CMK (cell line): ENCODE results near the gene TRAF2.

ENCODE experiments used
- DNase-seq: peaks from one replicate; pipeline ENCODE4 v3.0.0-alpha.2; 2010; ENCODE audit warnings: low read depth

Gene TRAF2

GRCh38 chr9:136847088-136847825 is 39.1 kb upstream of the TRAF2 start:
- peak; percentile 74 for DNase-seq

DNA sequence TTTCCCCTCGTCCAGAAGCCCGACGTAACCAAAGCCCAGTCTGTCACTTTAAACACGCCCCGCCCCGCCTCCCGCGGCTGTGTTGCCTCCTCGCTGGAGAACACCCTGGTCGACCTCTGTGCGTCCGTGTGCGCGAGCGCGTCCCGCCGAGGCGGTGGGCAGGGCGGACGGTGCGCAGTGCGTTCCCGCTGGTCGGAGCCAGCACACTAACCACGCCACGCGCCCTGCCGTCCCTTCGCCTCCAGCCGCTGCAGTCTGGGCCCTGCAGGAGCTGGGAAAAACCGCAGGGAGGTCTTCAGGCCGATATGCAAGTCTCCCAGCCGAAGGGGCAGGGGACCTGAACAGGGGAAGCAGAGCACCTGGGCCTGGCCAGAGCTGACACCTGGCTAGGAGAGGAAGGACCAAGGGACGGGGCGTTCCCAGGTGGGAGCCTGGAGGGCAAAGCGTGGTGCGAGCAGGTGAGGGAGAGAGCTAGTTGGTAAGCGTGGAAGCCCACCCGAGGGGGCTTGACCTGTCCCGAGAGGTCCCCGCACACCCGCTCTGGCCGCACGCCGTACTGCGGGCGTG is 38.4 kb upstream of the TRAF2 start:
- DNase-seq: peak; percentile 72

DNA sequence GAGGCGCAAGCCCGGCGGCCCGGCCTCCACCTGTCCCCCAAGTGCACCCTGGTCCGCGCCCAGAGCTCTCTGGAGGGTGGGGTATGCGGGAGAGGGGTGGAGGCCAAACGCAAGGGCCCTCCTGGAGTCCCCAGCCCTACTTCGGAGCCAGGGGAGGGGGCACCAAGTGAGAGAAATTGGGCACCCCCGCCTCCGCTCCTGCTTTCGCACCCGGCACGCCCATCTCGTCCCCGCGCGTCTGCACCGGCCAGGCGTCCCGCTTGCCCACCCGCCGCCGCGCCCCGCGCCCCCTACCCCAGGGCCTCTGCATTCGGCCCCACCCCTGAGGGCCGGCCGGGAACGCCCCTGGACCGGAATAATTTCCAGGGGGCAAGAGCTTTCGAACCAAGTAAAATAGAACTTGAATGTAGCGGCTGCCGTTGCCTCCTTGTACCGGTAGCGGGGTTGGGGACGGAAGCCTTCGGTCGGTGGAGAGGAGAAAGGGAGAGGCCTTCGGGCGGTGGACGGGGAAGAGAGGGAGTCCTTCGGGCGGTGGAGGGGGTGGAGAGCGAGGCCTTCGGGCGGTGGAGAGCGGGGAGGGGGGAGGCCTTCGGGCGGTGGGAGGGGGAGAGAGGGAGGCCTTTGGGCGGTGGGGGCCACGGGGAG is 37.8 kb upstream of the TRAF2 start:
- peak; percentile 41 for DNase-seq

DNA sequence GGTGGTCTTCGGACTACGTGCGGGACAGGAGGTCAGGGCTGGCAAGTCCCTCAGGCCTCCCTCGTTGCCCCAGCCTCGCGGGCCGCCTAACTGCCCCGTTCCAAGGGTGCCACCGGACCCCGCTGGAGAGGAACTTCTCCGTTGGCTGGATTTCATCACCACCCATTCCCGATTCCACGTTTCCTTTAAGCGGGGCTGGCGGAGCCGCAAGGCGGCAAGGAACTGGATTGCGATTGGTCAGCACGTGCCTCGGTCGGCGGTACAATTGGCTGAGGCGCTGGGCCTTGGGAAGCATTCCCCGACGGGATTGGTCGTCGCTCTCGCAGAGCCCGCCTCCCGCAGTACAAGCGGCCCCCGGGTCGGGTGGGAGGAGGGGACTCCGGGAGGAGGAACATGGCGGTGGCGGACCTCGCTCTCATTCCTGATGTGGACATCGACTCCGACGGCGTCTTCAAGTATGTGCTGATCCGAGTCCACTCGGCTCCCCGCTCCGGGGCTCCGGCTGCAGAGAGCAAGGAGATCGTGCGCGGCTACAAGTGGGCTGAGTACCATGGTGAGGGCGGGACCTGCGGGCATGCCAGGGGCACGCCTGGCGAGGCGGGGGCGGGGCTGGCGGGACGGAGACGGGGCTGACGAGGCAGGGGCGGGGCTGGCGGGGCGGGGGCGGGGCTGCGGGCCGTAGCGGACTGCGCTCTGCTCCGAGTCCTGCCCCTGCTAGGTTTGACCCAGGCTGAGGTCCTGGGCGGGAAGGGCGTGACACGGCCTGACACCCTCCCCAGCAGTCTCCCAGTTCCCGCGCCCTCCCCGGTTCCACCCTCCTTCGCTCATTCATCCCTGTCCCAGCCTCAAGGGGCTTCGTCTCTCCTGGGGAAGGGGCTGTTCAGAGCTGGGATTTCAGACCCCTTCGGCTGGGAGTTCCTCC is 37.0 kb upstream of the TRAF2 start, which contains the start of gene PHPT1:
Gene PHPT1, plus strand, starts transcription at position 372 of the 922 bp plus-strand sequence. Its CDS starts 22 bp downstream, at position 394.
- peak; percentile 94 for DNase-seq

- no peak for DNase-seq
Measured at GRCh38 chr9:136849960-136850865, 36.1 kb upstream of the TRAF2 start.

DNA sequence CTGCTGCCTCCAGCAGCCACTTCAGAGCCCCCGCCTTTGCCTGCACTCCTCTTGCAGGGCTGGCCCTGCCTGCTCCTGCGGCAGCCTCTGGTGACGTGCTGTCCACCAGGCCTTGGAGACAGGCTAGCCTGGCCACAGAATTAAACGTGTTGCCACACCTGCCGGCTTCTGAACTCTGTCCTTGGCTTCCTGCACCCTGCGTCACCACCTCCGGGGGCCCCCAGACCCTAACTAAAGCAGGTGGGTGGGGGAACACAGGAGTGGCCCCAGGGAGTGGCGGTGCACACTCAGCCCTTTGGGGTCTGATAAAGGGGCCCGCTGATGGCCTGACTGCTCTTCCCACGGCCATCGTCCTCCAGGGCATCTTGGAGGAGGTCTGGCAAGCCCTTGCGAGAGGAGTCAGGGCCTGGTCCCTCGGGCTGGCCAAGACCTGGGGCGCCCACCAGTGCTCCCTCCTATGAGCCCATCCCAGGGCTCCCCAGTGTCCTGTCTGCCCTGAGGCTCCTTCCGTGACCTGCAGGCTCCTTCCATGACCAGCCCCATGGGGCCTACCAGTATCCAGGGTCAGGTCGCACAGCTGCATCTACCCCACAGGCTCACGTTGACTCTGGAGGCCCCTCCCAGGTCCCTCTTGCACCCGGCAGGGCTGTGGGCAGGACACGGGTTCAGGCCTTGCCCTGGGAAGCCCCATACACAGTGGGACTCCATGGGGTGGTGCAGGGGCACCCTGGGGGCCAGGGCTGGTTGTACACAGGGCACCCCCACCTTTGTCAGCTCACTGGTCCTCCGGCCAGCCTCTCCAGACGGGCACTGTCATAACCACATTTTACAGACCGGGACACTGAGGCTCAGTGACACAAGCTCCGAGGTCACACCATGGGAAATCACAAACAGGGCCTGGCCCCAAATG is 35.2 kb upstream of the TRAF2 start:
- DNase-seq: no peak

DNA sequence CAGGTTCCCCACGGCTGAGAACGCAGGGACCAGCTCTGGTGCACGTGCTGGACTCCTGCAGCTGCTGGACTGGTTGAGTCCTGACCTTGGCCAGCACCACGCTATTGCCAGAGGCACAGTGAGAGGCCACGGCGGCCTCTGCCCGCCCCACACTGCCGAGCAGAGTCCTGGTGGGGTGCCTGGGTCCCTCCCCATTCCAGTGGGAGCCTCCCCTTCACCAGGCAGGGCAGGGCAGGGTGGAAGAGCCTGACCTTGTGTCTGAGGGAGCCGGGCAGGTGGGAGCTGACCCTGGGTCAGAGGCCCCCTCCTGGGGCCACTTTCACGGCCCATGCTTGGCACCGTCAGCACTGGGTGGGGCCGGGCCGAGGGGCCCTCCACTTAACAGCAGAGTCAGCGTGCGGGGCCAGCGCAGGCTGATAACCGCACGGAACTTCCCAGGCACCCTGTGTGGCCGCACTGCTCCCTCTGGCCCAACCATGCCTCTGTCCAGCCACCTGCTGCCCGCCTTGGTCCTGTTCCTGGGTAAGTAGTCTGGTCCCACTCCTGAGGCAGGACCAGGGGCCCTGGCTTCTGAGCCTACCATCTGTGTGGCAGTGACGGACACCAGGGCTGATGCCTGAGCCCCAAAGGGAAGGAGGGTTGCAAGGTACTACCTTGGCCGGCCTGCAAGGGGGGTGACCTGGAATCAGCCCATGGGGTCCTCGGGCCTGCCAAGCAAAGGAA is 34.2 kb upstream of the TRAF2 start, which contains the start of gene MAMDC4:
Gene MAMDC4, plus strand, starts transcription at position 406 of the 723 bp plus-strand sequence. Its CDS starts 71 bp downstream, at position 477.
- no peak for DNase-seq

DNA sequence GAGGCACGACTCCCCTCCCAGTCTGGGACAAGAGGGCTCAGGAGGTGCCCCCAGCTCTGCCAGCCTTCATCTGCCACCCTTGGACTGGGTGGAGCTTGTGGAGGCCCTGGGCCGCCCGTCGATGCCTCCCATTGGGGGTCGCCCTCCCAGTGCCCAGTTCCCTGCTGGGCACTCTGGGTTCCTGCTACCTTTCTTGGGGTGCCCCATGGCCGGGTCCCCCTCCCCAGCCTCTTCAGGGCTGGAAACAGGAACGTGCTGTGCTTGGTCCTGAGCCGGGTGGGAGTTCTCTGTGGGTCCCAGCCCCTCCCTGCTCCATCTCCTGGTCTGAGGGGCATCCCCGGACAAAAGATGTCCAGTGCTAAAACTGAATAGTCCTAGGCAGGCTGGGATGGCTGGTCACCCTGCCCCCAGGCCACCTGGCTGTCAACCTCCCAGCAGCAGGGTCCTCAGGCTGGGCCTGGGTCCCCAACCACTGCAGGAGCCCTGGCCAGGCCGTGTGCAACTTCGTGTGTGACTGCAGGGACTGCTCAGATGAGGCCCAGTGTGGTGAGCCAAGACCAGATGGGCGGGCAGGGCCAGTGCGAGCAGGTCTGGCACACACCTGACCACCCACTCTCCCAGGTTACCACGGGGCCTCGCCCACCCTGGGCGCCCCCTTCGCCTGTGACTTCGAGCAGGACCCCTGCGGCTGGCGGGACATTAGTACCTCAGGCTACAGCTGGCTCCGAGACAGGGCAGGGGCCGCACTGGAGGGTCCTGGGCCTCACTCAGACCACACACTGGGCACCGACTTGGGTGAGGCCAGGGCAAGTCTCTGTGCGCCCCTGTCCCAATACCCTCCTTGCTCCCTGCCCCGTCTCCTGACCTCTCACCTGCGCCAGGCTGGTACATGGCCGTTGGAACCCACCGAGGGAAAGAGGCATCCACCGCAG is 33.4 kb upstream of the TRAF2 start:
- no peak for DNase-seq

- DNase-seq: no peak
Measured at GRCh38 chr9:136853596-136854112, 32.7 kb upstream of the TRAF2 start.

DNA sequence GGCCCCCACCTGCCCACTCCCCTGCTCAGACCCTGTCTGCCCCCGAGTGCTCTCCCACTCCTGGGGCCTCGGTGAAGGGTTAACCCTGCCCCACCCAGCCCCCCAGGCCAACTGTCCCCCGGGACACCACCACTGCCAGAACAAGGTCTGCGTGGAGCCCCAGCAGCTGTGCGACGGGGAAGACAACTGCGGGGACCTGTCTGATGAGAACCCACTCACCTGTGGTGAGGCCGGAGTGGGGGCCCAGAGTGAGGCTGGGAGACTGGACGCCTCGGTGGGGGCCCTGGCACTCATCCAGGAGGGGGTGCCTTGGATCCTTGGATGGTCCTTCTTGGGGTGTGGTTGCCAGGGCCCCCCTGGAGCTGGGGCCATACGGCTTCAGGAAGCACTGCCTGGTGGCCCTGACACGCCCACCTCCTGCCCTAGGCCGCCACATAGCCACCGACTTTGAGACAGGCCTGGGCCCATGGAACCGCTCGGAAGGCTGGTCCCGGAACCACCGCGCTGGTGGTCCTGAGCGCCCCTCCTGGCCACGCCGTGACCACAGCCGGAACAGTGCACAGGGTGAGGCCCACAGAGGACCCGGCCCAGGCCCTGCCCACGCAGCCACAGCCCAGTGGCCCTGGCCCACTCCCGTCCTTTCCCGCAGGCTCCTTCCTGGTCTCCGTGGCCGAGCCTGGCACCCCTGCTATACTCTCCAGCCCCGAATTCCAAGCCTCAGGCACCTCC is 32.0 kb upstream of the TRAF2 start:
- no peak for DNase-seq

- no peak for DNase-seq
Measured at GRCh38 chr9:136854842-136855460, 31.4 kb upstream of the TRAF2 start.

DNA sequence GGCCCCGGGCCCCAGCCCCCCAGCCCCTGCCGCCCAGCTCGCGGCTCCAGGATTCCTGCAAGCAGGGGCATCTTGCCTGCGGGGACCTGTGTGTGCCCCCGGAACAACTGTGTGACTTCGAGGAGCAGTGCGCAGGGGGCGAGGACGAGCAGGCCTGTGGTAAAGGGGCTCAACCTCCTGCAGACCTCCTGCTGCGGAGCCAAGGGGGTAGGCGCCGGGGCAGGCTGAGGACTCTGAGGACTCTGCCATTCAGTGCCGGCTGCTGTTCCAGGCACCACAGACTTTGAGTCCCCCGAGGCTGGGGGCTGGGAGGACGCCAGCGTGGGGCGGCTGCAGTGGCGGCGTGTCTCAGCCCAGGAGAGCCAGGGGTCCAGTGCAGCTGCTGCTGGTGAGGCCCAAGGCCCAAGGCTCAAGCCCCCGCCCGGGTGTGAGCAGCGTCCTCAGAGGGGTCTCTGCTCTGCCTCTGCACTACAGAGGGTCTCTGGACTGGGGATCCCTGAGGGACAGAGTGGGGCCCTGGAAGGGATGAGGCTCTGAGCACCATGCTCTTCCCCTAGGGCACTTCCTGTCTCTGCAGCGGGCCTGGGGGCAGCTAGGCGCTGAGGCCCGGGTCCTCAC is 30.7 kb upstream of the TRAF2 start:
- no peak for DNase-seq

GRCh38 chr9:136856079-136856476 is 30.2 kb upstream of the TRAF2 start:
- no peak for DNase-seq

DNA sequence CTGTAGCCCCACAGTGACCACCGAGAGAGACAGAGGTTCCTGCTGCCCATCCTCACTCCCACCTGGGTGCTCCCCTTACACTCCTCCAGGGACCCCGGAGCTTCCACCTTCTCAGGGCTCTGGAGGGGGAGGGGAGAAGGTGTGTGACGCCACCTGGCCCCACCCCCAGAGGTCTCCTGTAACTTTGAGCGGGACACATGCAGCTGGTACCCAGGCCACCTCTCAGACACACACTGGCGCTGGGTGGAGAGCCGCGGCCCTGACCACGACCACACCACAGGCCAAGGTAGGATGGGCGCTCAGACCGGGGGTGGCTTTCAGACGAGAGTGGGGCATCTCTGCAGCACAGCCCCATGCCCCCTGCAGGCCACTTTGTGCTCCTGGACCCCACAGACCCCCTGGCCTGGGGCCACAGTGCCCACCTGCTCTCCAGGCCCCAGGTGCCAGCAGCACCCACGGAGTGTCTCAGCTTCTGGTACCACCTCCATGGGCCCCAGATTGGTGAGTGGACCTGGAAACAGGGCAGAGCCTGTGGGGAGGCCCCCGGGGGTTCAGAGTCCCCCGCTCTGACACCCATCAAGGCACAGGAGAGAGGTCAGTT is 29.7 kb upstream of the TRAF2 start:
- no peak for DNase-seq

DNA sequence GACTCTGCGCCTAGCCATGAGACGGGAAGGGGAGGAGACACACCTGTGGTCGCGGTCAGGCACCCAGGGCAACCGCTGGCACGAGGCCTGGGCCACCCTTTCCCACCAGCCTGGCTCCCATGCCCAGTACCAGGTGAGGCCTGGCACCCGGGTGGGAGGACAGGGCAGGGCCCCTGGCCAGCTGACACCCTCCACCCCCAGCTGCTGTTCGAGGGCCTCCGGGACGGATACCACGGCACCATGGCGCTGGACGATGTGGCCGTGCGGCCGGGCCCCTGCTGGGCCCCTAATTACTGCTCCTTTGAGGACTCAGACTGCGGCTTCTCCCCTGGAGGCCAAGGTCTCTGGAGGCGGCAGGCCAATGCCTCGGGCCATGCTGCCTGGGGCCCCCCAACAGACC is 29.1 kb upstream of the TRAF2 start:
- DNase-seq: no peak
